ENCODE results near the gene CLCN1. TPM values are rescaled to one million over a fixed set of nuclear protein-coding genes. Genes with fewer than 3 reads are reported as not detected.

The CLCN1 gene
- total and polyA plus RNA-seq, 10 of the 15 experiments (the other 5 are each of a cell fraction or from before 2014, with no cell fraction given): 0.30 TPM; not detected in 9

GRCh38 chr7:143305423-143306070, 10.4 kb upstream of the CLCN1 start:
- Histone ChIP-seq H3K4me3 (no peak overlapping the region), H3K79me2 (ENCODE audit: control insufficient read depth, insufficient read depth, low read length) (no peaks in the 10 kb centered on the region), H3K9me3 (replicated peaks; ENCODE audit: control insufficient read depth, insufficient read depth, low read length) (no peaks in the 10 kb centered on the region), H3K9ac (ENCODE audit: control insufficient read depth, insufficient read depth, low read length) (no peak overlapping the region), H4K20me1 (ENCODE audit: control insufficient read depth, insufficient read depth) (no peaks in the 10 kb centered on the region), H3K4me2 (ENCODE audit: control insufficient read depth, insufficient read depth) (no peak overlapping the region), H3K27me3 (replicated peaks in 1 of 2; ENCODE audit: control insufficient read depth in 2 of 2, insufficient read depth in 2 of 2, low read length in 1 of 2) (no peaks in the 10 kb centered on the region), H3K27ac (ENCODE audit: control insufficient read depth, insufficient read depth) (no peak overlapping the region), H2AFZ (ENCODE audit: control insufficient read depth, low read depth, low read length) (no peak overlapping the region), H3K4me1 (ENCODE audit: control insufficient read depth, insufficient read depth, low read length) (no peaks in the 10 kb centered on the region; the same call in 1 of the 2 replicates), H3K36me3 (ENCODE audit: control insufficient read depth in 2 of 2, insufficient read depth in 2 of 2, low read length in 1 of 2) (peaks cover 17 to 34% of the 10 kb centered on the region in 2 experiments)
- intact Hi-C loops (cut with micrococcal nuclease; ENCODE audit: unreplicated experiment) (loop anchor here (1.0 to 5.0 kb wide), 2 partner anchors 65 to 77 kb away; partner anchors contain the start of gene ZYX), in situ Hi-C loops (cut with MboI) (no loop called here)
- FAIRE-seq (peak; percentile 23), ATAC-seq (peak; percentile 86), DNase-seq (ENCODE audit: low read depth, low spot score) (no peak)
- WGBS (ENCODE audit: insufficient coverage, insufficient replicate concordance, low lambda C conversion rate, missing lambda C conversion rate): 76% methylated on average over 10 of the region's 10 CpGs
- ChIA-PET CTCF (interaction anchor here (0.6 to 4.1 kb wide), 9 partner anchors 10 to 522 kb away, joined by 3 to 34 read pairs (median 4); partner anchors contain the start of genes CASP2 and GSTK1), POLR2A (interaction anchor here (0.7 kb wide), 1 partner anchor 9 kb away, joined by 3 read pairs; no protein-coding TSS in a partner anchor), RAD21 (ENCODE audit: unreplicated experiment) (interaction anchor here (0.7 to 1.1 kb wide), 2 partner anchors 18 to 62 kb away, joined by 4 to 5 read pairs; no protein-coding TSS in a partner anchor), SMC1A (ENCODE audit: uncharacterized antibody, unreplicated experiment) (interaction anchor here (0.8 to 1.2 kb wide), 3 partner anchors 9 to 65 kb away, joined by 3 to 6 read pairs (median 5); no protein-coding TSS in a partner anchor)
- no TSS peak for BruUV-seq (replicated peaks)
- TF ChIP-seq EGR1 (IDR thresholded peaks at IDR 0.05; ENCODE audit: borderline replicate concordance in 1 of 2, low read depth in 2 of 2, low read length in 2 of 2): no peak
- peak; percentile 33 to 59 (median 43); a peak in 5 of 6 replicates for TF ChIP-seq CTCF (IDR thresholded peaks at IDR 0.05 in 2 of 3, conservative IDR thresholded peaks at IDR 0.05 in 1 of 3; ENCODE audit: control insufficient read depth in 2 of 3, extremely low read depth in 1 of 3, insufficient read depth in 1 of 3, low read depth in 3 of 3, low read length in 3 of 3)
- TF ChIP-seq ETV6 (conservative IDR thresholded peaks at IDR 0.05 in 1 of 2, IDR thresholded peaks at IDR 0.05 in 1 of 2; ENCODE audit: borderline replicate concordance in 1 of 2, low read depth in 1 of 2): no peak
- no peak for TF ChIP-seq STAT3 (IDR thresholded peaks at IDR 0.05; ENCODE audit: low read depth, low read length)
- TF ChIP-seq CUX1 (IDR thresholded peaks at IDR 0.05; ENCODE audit: insufficient replicate concordance, low read depth, low read length): no peak
- TF ChIP-seq ZBTB40 (IDR thresholded peaks at IDR 0.05; ENCODE audit: borderline replicate concordance): no peak
- TF ChIP-seq SMARCA5 (IDR thresholded peaks at IDR 0.05): 0 out of 2 replicates have a peak, but pooled peaks have one; percentile 30
- no peak for TF ChIP-seq SMAD5 (IDR thresholded peaks at IDR 0.05; ENCODE audit: low read depth)
- no peak for TF ChIP-seq POLR2AphosphoS5 (IDR thresholded peaks at IDR 0.05; ENCODE audit: low read length)
- TF ChIP-seq RAD21 (IDR thresholded peaks at IDR 0.05; ENCODE audit: insufficient read depth, low read depth, low read length): peak; percentile 45
